ENCODE measurements around the gene ZNF76. TPM values are rescaled to one million over a fixed set of nuclear protein-coding genes. Genes with fewer than 3 reads are reported as not detected.
A peak's percentile ranks its signal among the peaks of the same experiment; 100 is the strongest.

The ZNF76 gene
- total and polyA plus RNA-seq, 9 of the 15 experiments (the other 6 are each of a cell fraction or from before 2014, with no cell fraction given) = 1.2 to 17.8 (median 10.7) TPM

DNA sequence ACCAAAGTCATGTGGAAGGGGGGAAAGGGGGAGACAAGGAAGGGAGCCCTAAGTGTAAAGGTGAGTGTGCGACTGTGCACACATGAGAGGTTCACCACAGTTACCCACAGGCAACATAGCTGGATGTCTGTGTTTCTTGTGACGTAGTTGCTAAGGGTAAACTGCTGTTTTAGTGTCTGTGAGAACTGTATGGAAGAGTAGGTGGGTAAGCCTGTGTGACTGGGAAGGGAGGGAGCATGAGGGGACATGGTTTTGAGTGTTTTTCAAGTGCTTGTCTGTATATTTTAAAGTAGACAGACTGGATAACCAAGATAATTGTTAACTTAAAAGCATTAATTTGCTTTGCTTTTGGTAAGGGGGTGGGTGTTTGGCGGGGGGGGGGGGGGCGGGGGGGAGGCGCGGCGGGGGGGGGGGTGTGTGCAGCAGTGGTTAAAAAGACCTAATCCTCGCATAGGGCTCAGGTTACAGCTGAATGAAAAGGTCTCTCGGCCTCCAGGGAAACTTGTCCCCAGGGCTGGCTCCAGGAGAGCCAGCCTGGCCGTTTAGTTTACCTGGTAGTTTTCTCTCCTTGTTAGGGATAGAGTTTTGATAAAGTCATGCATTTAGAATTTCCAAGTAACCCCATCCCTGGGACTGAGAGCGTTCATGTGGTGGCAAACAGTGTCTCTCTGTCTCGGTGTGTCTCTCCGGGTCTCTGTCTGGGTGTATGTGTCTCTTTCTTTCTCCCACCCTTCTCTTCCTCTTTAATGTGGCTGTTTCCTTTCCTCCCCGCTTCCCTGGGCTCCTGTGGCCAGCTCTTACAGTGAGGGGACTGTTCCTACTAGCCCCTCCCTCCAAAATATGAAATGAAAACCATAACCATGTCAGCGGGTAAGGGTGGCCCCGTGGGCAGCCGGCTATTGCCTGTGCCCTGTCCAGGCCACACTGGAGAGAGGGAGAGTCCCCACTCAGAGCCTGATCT, 42.4 kb upstream of the ZNF76 start:
- no peak overlapping the region for H3K27ac ChIP-seq (ENCODE audit: extremely low read depth, low read depth, low read length)
- peaks cover 12% of the 10 kb centered on the region; the same call in 1 of the 2 replicates for H4K20me1 ChIP-seq (replicated peaks; ENCODE audit: control insufficient read depth, insufficient read depth, low read length)
- no peak overlapping the region for H3K4me2 ChIP-seq (ENCODE audit: insufficient read depth, low read length)
- peaks cover 4 to 22% of the 10 kb centered on the region in 2 experiments; a peak in 4 of 5 replicates for H3K4me1 ChIP-seq (replicated peaks in 1 of 2; ENCODE audit: control insufficient read depth in 2 of 2, insufficient read depth in 2 of 2, low read length in 2 of 2)
- DNase-seq (ENCODE audit: extremely low read depth in 1 of 4, low spot score in 3 of 4) (peak in 2 of 4 experiments; percentile 46 to 50), ATAC-seq (peak; percentile 43), FAIRE-seq (no peak)
- no peak overlapping the region for H2AFZ ChIP-seq (ENCODE audit: low read depth, low read length)
- BruUV-seq (replicated peaks) = no TSS peak
- no peaks in the 10 kb centered on the region for H3K36me3 ChIP-seq (ENCODE audit: control insufficient read depth, insufficient read depth, low read length)
- in situ Hi-C loops (cut with MboI) = no loop called here
- H3K9me3 ChIP-seq (replicated peaks; ENCODE audit: control insufficient read depth, insufficient read depth, low read depth, low read length) = no peaks in the 10 kb centered on the region
- no peaks in the 10 kb centered on the region for H3K79me2 ChIP-seq (ENCODE audit: control insufficient read depth, insufficient read depth, low read length)
- 19% methylated on average over 11 of the region's 17 CpGs for WGBS (ENCODE audit: insufficient coverage, low coverage, missing lambda C conversion rate)
- intact Hi-C loops (cut with micrococcal nuclease) = no loop called here
- H3K9me1 ChIP-seq (ENCODE audit: control insufficient read depth, insufficient read depth, low read length) = no peaks in the 10 kb centered on the region
- TF ChIP-seq, protein P1, sequence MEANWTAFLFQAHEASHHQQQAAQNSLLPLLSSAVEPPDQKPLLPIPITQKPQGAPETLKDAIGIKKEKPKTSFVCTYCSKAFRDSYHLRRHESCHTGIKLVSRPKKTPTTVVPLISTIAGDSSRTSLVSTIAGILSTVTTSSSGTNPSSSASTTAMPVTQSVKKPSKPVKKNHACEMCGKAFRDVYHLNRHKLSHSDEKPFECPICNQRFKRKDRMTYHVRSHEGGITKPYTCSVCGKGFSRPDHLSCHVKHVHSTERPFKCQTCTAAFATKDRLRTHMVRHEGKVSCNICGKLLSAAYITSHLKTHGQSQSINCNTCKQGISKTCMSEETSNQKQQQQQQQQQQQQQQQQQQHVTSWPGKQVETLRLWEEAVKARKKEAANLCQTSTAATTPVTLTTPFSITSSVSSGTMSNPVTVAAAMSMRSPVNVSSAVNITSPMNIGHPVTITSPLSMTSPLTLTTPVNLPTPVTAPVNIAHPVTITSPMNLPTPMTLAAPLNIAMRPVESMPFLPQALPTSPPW (CRISPR knock-in tag; IDR thresholded peaks at IDR 0.05) = peak; percentile 38; the same call in 1 of the 2 replicates
- TF ChIP-seq, protein P2, sequence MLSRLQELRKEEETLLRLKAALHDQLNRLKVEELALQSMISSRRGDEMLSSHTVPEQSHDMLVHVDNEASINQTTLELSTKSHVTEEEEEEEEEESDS (CRISPR knock-in tag; IDR thresholded peaks at IDR 0.05) = no peak
- TF ChIP-seq, protein P3, sequence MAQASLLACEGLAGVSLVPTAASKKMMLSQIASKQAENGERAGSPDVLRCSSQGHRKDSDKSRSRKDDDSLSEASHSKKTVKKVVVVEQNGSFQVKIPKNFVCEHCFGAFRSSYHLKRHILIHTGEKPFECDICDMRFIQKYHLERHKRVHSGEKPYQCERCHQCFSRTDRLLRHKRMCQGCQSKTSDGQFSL (CRISPR knock-in tag; IDR thresholded peaks at IDR 0.05) = 0 out of 2 replicates have a peak, but pooled peaks have one; percentile 48
- TF ChIP-seq, protein P3 (tag; IDR thresholded peaks at IDR 0.05) = peak in 1 of 2 experiments; percentile 46; a peak in 1 of 4 replicates
- ChIA-PET CTCF (ENCODE audit: low intra/inter-chr PET ratio) (no interaction called here), POLR2A (interaction anchor here (0.6 to 1.8 kb wide), 7 partner anchors 9 to 232 kb away, joined by 3 to 9 read pairs (median 3); partner anchors contain the start of gene ZNF76)
- H3K4me3 ChIP-seq = no peak overlapping the region
- H3K9ac ChIP-seq (ENCODE audit: insufficient read depth in 1 of 2, low read depth in 2 of 2, low read length in 2 of 2) = no peak overlapping the region
- peaks cover 45 to 69% of the 10 kb centered on the region in 2 experiments for H3K27me3 ChIP-seq (ENCODE audit: control insufficient read depth in 2 of 2, insufficient read depth in 2 of 2, low read length in 2 of 2)

Data from K562 (cell line).